IMR-90 (cell line): ENCODE results near the gene TTLL12. TPM values are rescaled to one million over a fixed set of nuclear protein-coding genes. Genes with fewer than 3 reads are reported as not detected.
A peak's percentile ranks its signal among the peaks of the same experiment; 100 is the strongest.

ENCODE experiments used
- ATAC-seq: fragments of 200-7000 bp; cut with Tn5 transposase; 2 replicates; pipeline ENCODE4 v1.9.1; 2020; ENCODE audit warnings: low read depth, mild to moderate bottlenecking, moderate library complexity
- BruUV-seq: library from RNA; stranded (reverse); fragments of 400-500 nt; replicated peaks from 2 replicates; lab custom pipeline; 2021; lab: Mats Ljungman, UMichigan
- CTCF ChIA-PET: fragments of 300-600 bp; formaldehyde crosslinking; extraction: SDS; loops from one replicate; lab custom pipeline; 2021; ENCODE audit warnings: antibody characterized with exemption; lab: Yijun Ruan, JAX
- POLR2A ChIA-PET: fragments of 300-600 bp; sonication (Branson Sonifier 250); formaldehyde crosslinking; loops from one replicate; lab custom pipeline; 2022; ENCODE audit warnings: antibody characterized with exemption; ENCODE audit not compliant: unreplicated experiment; lab: Charles Lee
- DNase-seq: peaks from one replicate; pipeline ENCODE4 v3.0.0; 2013
- H2AFZ ChIP-seq: replicated peaks from 2 replicates; pipeline ENCODE3; 2013; ENCODE audit warnings: low read length, mild to moderate bottlenecking; ENCODE audit not compliant: poor library complexity
- H2AK5ac ChIP-seq: 2 replicates; pipeline ENCODE4 v1.6.1; 2013; ENCODE audit warnings: low read depth, low read length, inconsistent platforms
- H2AK9ac ChIP-seq: replicated peaks from 2 replicates; pipeline ENCODE3; 2013; ENCODE audit warnings: mild to moderate bottlenecking, low read depth, low read length, moderate library complexity; ENCODE audit not compliant: poor library complexity
- H2BK120ac ChIP-seq: 2 replicates; pipeline ENCODE4 v1.6.1; 2013; ENCODE audit warnings: low read depth, low read length, inconsistent platforms
- H2BK15ac ChIP-seq: 3 replicates; pipeline ENCODE4 v1.6.1; 2013; ENCODE audit warnings: low read depth, low read length, inconsistent platforms
- H2BK20ac ChIP-seq: 2 replicates; pipeline ENCODE4 v1.6.1; 2013; ENCODE audit warnings: low read depth, mild to moderate bottlenecking, inconsistent platforms, low read length, moderate library complexity
- H2BK5ac ChIP-seq: 2 replicates; pipeline ENCODE4 v1.6.1; 2013; ENCODE audit warnings: mild to moderate bottlenecking, low read depth, low read length, inconsistent platforms; ENCODE audit not compliant: poor library complexity, severe bottlenecking
- H3K14ac ChIP-seq: replicated peaks from 2 replicates; pipeline ENCODE4 v1.6.1; 2013; ENCODE audit warnings: low read depth, low read length, inconsistent platforms
- H3K18ac ChIP-seq: 2 replicates; pipeline ENCODE4 v1.6.1; 2013; ENCODE audit warnings: low read depth, low read length, control low read depth
- H3K23ac ChIP-seq: 2 replicates; pipeline ENCODE4 v1.6.1; 2013; ENCODE audit warnings: low read depth, low read length, inconsistent platforms
- H3K27ac ChIP-seq: 2 replicates; pipeline ENCODE4 v1.5.1; 2013; ENCODE audit warnings: mild to moderate bottlenecking, control low read depth, low read length; ENCODE audit not compliant: insufficient read depth
- H3K27me3 ChIP-seq: 2 replicates; pipeline ENCODE4 v1.6.1; 2013; ENCODE audit warnings: low read length; ENCODE audit not compliant: control insufficient read depth, insufficient read depth
- H3K36me3 ChIP-seq: 2 replicates; pipeline ENCODE4 v1.6.1; 2013; ENCODE audit warnings: low read length, mixed read lengths; ENCODE audit not compliant: control insufficient read depth, insufficient read depth
- H3K4ac ChIP-seq: 2 replicates; pipeline ENCODE4 v1.6.1; 2013; ENCODE audit warnings: low read depth, low read length, inconsistent platforms
- H3K4me1 ChIP-seq: 2 replicates; pipeline ENCODE4 v1.6.1; 2013; ENCODE audit warnings: low read length, mixed read lengths; ENCODE audit not compliant: control insufficient read depth, insufficient read depth
- H3K4me2 ChIP-seq: 2 replicates; pipeline ENCODE4 v1.6.1; 2013; ENCODE audit warnings: low read depth, mild to moderate bottlenecking, control low read depth, low read length, moderate library complexity
- H3K4me3 ChIP-seq: 2 replicates; pipeline ENCODE4 v1.5.1; 2013; ENCODE audit warnings: low read depth, mild to moderate bottlenecking, control low read depth, low read length, moderate library complexity; ENCODE audit not compliant: insufficient read depth
- H3K56ac ChIP-seq: 2 replicates; pipeline ENCODE4 v1.6.1; 2013; ENCODE audit warnings: low read length, inconsistent platforms; ENCODE audit not compliant: insufficient read depth; ENCODE audit errors: extremely low read depth
- H3K79me1 ChIP-seq, 2 experiments: 2 replicates each; pipeline ENCODE4 v1.6.1; 2013; ENCODE audit warnings: low read length in 2 of 2, inconsistent platforms in 1 of 2, low read depth in 1 of 2
- H3K9ac ChIP-seq: 2 replicates; pipeline ENCODE4 v1.6.1; 2013; ENCODE audit warnings: low read depth, low read length, control low read depth
- H3K9me1 ChIP-seq: 2 replicates; pipeline ENCODE4 v1.6.1; 2013; ENCODE audit warnings: low read length, inconsistent platforms; ENCODE audit not compliant: insufficient read depth
- H3K9me3 ChIP-seq: 2 replicates; pipeline ENCODE4 v1.6.1; 2013; ENCODE audit warnings: low read length; ENCODE audit not compliant: control insufficient read depth, insufficient read depth
- H4K20me1 ChIP-seq: 2 replicates; pipeline ENCODE4 v1.6.1; 2013; ENCODE audit warnings: low read length, inconsistent platforms; ENCODE audit not compliant: insufficient read depth
- H4K5ac ChIP-seq: 2 replicates; pipeline ENCODE4 v1.6.1; 2013; ENCODE audit warnings: mild to moderate bottlenecking, low read depth, low read length, control low read depth
- H4K8ac ChIP-seq, 2 experiments: 2 replicates each; pipeline ENCODE4 v1.6.1; 2013; ENCODE audit warnings: low read depth in 2 of 2, low read length in 2 of 2, control low read depth in 1 of 2, inconsistent platforms in 1 of 2
- H4K91ac ChIP-seq: 2 replicates; pipeline ENCODE4 v1.6.1; 2013; ENCODE audit warnings: low read depth, low read length, inconsistent platforms; ENCODE audit not compliant: insufficient read depth
- BHLHE40 ChIP-seq: fragments of 150-350 bp; IDR thresholded peaks from 2 replicates; pipeline ENCODE4 v1.6.1; 2016; ENCODE audit warnings: mild to moderate bottlenecking, low read depth, low read length
- CEBPB ChIP-seq: IDR thresholded peaks from 2 replicates; pipeline ENCODE4 v1.6.1; 2012; ENCODE audit warnings: low read depth, low read length, improper control_type of control experiment
- CHD1 ChIP-seq: IDR thresholded peaks from 2 replicates; pipeline ENCODE4 v1.6.1; 2012; ENCODE audit warnings: low read depth, low read length, improper control_type of control experiment
- CTCF ChIP-seq: conservative IDR thresholded peaks from 2 replicates; pipeline ENCODE4 v1.5.1; 2012; ENCODE audit warnings: mild to moderate bottlenecking, low read depth, low read length, improper control_type of control experiment
- FOS ChIP-seq: fragments of 150-350 bp; IDR thresholded peaks from 2 replicates; pipeline ENCODE4 v1.6.1; 2016; ENCODE audit warnings: low read depth, low read length
- MAFK ChIP-seq: IDR thresholded peaks from 2 replicates; pipeline ENCODE4 v1.6.1; 2012; ENCODE audit warnings: low read depth, low read length, improper control_type of control experiment
- MAZ ChIP-seq: IDR thresholded peaks from 2 replicates; pipeline ENCODE4 v1.6.1; 2012; ENCODE audit warnings: low read depth, mild to moderate bottlenecking, low read length, improper control_type of control experiment, moderate library complexity, borderline replicate concordance
- MXI1 ChIP-seq: IDR thresholded peaks from 2 replicates; pipeline ENCODE4 v1.6.1; 2012; ENCODE audit warnings: low read depth, mild to moderate bottlenecking, low read length, moderate library complexity, borderline replicate concordance
- NFE2L2 ChIP-seq: fragments of 150-350 bp; IDR thresholded peaks from 2 replicates; pipeline ENCODE4 v1.6.1; 2016; ENCODE audit warnings: low read depth, mild to moderate bottlenecking, low read length
- POLR2A ChIP-seq: IDR thresholded peaks from 2 replicates; pipeline ENCODE4 v1.6.1; 2012; ENCODE audit warnings: mild to moderate bottlenecking, low read depth, low read length
- RAD21 ChIP-seq: IDR thresholded peaks from 2 replicates; pipeline ENCODE4 v1.6.1; 2012; ENCODE audit warnings: low read length, improper control_type of control experiment
- RCOR1 ChIP-seq: IDR thresholded peaks from 2 replicates; pipeline ENCODE4 v1.6.1; 2012; ENCODE audit warnings: mild to moderate bottlenecking, low read length, improper control_type of control experiment; ENCODE audit not compliant: insufficient replicate concordance
- SMC3 ChIP-seq: fragments of 150-350 bp; IDR thresholded peaks from 2 replicates; pipeline ENCODE4 v1.6.1; 2016; ENCODE audit warnings: low read depth, mild to moderate bottlenecking, antibody characterized with exemption, low read length, moderate library complexity
- WGBS, 2 experiments: methylation state at CpG; one replicate each; pipeline versions ENCODE4 v1.1.5 to v1.1.7; 2013; ENCODE audit warnings: missing lambda C conversion rate in 2 of 2; ENCODE audit not compliant: insufficient read length in 1 of 2; ENCODE audit errors: extremely low coverage in 2 of 2; 5-methylcytosine and 5-hydroxymethylcytosine counted together
- dilution Hi-C: fragments of 300-500 bp; cut with HindIII; formaldehyde crosslinking; loops from one replicate; pipeline ENCODE4 v1.14.3; 2018; ENCODE audit warnings: low sequenced_read_pairs; ENCODE audit not compliant: unreplicated experiment
- in situ Hi-C: fragments of 300-500 bp; cut with MboI; formaldehyde crosslinking; loops from 3 replicates; pipeline ENCODE4 v1.14.3; 2019; ENCODE audit warnings: low sequenced_read_pairs, inconsistent platforms, mixed read lengths
- intact Hi-C: fragments of 100-400 bp; cut with micrococcal nuclease; formaldehyde crosslinking; loops from 2 replicates; pipeline ENCODE4 v1.10.0; 2022
- polyA plus RNA-seq, 3 experiments: library from polyadenylated mRNA; depleted of rRNA; stranded (reverse); fragments of >200 nt; gene quantifications; 2 replicates each; pipeline ENCODE4 v1.2.3, GENCODE V29; 2012; ENCODE audit warnings: low replicate concordance in 1 of 3
- total RNA-seq: library from RNA; depleted of rRNA; stranded (reverse); fragments of >200 nt; gene quantifications from 2 replicates; pipeline ENCODE4 v1.2.3, GENCODE V29; 2012
- TF ChIP-seq, protein P1 (sequence below): fragments of 150-350 bp; IDR thresholded peaks from 2 replicates; pipeline ENCODE4 v1.6.1; 2016; ENCODE audit warnings: low read depth, mild to moderate bottlenecking, low read length, moderate library complexity, borderline replicate concordance
- TF ChIP-seq, protein P2 (sequence below): fragments of 150-350 bp; IDR thresholded peaks from 2 replicates; pipeline ENCODE4 v1.6.1; 2017; ENCODE audit warnings: mild to moderate bottlenecking, antibody characterized with exemption, low read length, low read depth

Gene TTLL12
- total and polyA plus RNA-seq, 2 of the 4 experiments (the other 2 are of a cell fraction), result 20.9 to 30.1 TPM

DNA sequence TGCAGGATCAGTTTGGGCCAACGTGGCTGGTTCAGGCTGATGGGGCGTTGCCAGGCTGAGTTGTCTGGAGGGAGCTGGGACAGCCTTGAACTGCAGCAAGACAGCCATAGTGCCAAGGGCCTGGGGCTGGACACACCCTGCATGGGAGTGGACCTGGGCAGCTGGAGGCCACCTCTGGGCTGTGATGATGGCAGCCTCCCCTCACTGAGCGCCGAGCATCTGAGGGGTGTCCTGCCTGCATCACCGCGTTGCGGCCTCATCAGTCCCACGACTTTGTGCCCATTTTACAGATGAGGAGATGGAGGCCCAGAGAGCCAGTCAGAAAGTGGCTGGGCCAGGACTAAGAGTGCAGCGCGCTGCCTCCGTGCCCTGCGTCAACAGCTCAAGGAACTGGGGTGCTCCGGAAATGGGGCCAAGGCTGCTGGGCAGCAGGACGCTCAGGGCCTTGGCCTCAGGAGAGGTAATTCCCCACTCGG is 36.2 kb downstream of the TTLL12 start:
- no peak for DNase-seq
- no TSS peak for BruUV-seq
- TF ChIP-seq BHLHE40, result no peak
- TF ChIP-seq FOS, result no peak
- no peak for TF ChIP-seq RCOR1
- TF ChIP-seq CTCF, result no peak
- no peak for TF ChIP-seq MAZ
- no peak for TF ChIP-seq SMC3
- TF ChIP-seq NFE2L2, result no peak
- TF ChIP-seq, protein P1, sequence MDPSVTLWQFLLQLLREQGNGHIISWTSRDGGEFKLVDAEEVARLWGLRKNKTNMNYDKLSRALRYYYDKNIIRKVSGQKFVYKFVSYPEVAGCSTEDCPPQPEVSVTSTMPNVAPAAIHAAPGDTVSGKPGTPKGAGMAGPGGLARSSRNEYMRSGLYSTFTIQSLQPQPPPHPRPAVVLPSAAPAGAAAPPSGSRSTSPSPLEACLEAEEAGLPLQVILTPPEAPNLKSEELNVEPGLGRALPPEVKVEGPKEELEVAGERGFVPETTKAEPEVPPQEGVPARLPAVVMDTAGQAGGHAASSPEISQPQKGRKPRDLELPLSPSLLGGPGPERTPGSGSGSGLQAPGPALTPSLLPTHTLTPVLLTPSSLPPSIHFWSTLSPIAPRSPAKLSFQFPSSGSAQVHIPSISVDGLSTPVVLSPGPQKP, result no peak
- no peak for TF ChIP-seq POLR2A
- no peak for TF ChIP-seq CEBPB
- TF ChIP-seq RAD21, result no peak
- TF ChIP-seq MAFK, result no peak
- TF ChIP-seq MXI1, result no peak
- TF ChIP-seq CHD1, result no peak
- TF ChIP-seq, protein P2, sequence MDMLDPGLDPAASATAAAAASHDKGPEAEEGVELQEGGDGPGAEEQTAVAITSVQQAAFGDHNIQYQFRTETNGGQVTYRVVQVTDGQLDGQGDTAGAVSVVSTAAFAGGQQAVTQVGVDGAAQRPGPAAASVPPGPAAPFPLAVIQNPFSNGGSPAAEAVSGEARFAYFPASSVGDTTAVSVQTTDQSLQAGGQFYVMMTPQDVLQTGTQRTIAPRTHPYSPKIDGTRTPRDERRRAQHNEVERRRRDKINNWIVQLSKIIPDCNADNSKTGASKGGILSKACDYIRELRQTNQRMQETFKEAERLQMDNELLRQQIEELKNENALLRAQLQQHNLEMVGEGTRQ, result no peak

More for the DNA sequence above, 36.2 kb downstream of the TTLL12 start:
- H2AK9ac ChIP-seq, result peak overlapping the region; percentile 88
- in situ Hi-C loops, result no loop called here
- peak overlapping the region; percentile 81 for H3K4ac ChIP-seq
- peak overlapping the region; percentile 77 for H4K91ac ChIP-seq
- peak overlapping the region; percentile 33; the same call in 1 of the 2 replicates for H3K27ac ChIP-seq
- peak overlapping the region; percentile 32 to 93 for H4K8ac ChIP-seq
- 91% methylated on average over 11 of the region's 15 CpGs; no CpG with 5 or more reads in 1 of the 2 experiments for WGBS, 2 experiments
- H3K18ac ChIP-seq, result 0 out of 2 replicates have a peak overlapping the region, but pooled peaks have one; percentile 1
- POLR2A ChIA-PET, result interaction anchor here (0.6 to 0.7 kb wide), 4 partner anchors 23 to 215 kb away, joined by 4 to 19 read pairs (median 14); no protein-coding TSS in a partner anchor
- no peaks in the 10 kb centered on the region for H3K27me3 ChIP-seq
- H3K4me1 ChIP-seq, result peaks cover 10% of the 10 kb centered on the region
- H2BK120ac ChIP-seq, result peak overlapping the region; percentile 52; the same call in 1 of the 2 replicates
- H3K4me2 ChIP-seq, result peak overlapping the region; percentile 87
- intact Hi-C loops, result no loop called here
- peak overlapping the region; percentile 11; the same call in 1 of the 3 replicates for H2BK15ac ChIP-seq
- dilution Hi-C loops, result no loop called here
- peaks cover 2% of the 10 kb centered on the region; the same call in 1 of the 2 replicates for H3K36me3 ChIP-seq
- peaks cover 13% of the 10 kb centered on the region; the same call in 1 of the 2 replicates for H3K9me1 ChIP-seq
- H2AK5ac ChIP-seq, result peak overlapping the region; percentile 56; the same call in 1 of the 2 replicates
- CTCF ChIA-PET, result no interaction called here
- H2BK5ac ChIP-seq, result no peak overlapping the region
- H2AFZ ChIP-seq, result peak overlapping the region; percentile 96
- H3K9ac ChIP-seq, result peak overlapping the region; percentile 68
- peak overlapping the region; percentile 93 for H4K5ac ChIP-seq
- H2BK20ac ChIP-seq, result peak overlapping the region; percentile 57; the same call in 1 of the 2 replicates
- peaks cover 0 to 43% of the 10 kb centered on the region in 2 experiments; a peak in 3 of 4 replicates for H3K79me1 ChIP-seq
- H3K9me3 ChIP-seq, result no peaks in the 10 kb centered on the region
- H3K23ac ChIP-seq, result peak overlapping the region; percentile 90
- peak overlapping the region; percentile 51 for H3K4me3 ChIP-seq
- H3K14ac ChIP-seq, result peak overlapping the region; percentile 68; the same call in 1 of the 2 replicates
- no peak for ATAC-seq
- H4K20me1 ChIP-seq, result peaks cover 16% of the 10 kb centered on the region
- no peak overlapping the region; the same call in 1 of the 2 replicates for H3K56ac ChIP-seq
